Stimulated activated CD4-positive, alpha-beta T cell treated with anti-CD3 and anti-CD28 coated beads, Interleukin-2, amount 100 ng/mL, for 24 hours (primary cell): ENCODE measurements around the gene PREB.
A peak's percentile ranks its signal among the peaks of the same experiment; 100 is the strongest.
"Not testable (repeated sequence)": the region's sequence is repeated elsewhere in the genome, so short reads cannot be mapped to it uniquely, and the experiment has no call there.

ENCODE experiments used
- DNase-seq, 2 donors: peaks; one replicate each; pipeline ENCODE4 v3.0.0-alpha.2; 2020

PREB gene

DNA sequence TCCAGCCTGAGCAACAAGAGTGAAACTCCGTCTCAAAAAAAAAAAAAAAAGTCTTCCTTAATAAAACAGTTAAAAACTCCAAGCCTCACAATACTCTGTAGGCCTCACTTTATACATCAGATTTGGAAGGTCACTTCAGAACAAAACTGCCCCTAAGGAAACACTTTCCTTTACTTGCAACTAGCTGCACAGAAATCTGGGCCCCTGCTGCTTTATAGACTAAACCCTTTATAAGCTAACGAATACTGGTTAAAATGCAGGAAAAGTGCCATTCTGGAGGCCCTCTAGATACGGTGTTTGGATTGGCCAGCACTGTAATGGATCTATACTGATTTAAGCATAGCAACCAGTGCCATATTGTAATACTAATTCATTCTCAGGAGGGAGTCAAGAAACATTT, 9.3 kb downstream of the PREB start:
- no peak for DNase-seq

DNA sequence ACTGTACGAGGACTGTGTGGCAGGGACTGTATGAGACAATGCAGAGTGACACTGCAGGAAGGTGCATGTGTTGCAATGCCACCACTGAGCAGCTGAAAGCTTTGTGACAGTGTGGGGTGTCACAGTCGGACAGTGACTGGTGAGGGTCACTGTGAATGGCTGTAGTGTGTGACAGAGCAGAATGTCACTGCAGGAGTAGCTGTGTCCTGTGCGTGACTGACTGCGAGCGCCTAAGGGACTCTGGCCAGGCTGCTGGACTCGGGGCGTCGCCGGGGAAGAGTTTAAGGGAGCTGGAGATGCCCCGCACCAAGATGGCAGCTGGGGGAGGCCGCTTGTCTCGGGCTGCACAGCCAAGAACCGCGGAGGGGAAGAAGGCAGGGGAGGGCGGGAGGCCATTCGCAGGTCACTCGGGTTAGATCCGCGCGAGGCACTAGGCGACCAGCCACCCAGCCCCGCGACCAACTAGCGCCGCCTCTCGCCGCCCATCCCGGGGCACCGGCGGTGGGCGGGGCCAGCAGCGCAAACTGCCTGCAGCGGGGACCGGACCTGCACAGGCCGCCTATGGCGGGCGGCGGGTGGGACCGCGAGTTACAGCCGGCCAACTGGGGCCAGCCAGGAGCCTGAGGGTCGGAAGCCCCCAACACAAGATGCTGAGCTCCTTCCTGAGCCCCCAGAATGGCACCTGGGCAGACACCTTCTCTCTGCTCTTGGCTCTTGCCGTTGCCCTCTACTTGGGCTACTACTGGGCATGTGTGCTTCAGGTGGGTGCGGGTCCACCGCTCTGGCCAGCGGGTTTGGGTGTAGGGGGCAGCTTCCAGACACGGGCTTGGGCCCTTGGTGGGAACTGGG, 10.9 kb downstream of the PREB start, which contains the start of gene ABHD1:
Gene ABHD1 (plus strand): TSS at position 514 of the 849 bp plus-strand sequence. CDS start 134 bp downstream, at position 648.
- DNase-seq, result peak; percentile 68 to 73

DNA sequence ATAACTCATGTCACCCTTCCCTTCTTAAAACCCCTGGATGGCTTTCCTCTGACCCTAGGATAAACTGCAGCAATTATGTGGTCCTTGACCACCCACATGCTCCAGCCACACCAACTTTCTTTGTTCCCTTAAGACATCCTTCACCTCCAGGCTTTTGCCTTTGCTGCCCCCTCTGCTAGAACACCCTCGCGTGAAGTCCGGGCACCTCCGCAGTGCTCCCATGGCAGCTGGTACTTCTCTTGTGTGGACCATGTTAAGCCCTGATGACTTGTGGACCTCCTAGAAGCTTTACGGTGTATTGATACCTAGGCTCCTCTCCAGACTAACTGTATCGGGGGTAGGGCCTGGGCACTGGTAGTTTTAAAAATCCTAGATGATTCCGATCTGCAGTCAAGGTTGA, 11.6 kb downstream of the PREB start:
- no peak for DNase-seq

DNA sequence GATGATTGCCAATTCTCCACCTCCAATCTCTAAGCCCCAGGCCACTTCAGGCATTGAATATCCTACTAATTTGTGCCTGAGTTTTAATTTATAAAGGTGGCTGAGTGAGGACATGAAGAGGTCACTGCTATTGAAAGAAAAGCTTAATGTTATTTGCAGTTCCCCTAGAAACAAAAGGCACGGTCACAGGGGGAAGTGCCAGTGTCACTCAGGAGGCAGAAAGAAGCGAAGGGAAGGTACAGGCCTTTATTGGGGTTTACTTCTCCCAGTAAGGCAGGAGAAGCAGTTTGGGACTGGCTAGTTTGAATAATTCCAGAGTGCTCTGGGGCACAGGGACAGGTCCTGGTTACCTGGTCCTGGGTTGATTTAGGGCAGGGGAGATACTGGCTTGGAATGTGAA, 12.5 kb downstream of the PREB start:
- DNase-seq, result no peak

DNA sequence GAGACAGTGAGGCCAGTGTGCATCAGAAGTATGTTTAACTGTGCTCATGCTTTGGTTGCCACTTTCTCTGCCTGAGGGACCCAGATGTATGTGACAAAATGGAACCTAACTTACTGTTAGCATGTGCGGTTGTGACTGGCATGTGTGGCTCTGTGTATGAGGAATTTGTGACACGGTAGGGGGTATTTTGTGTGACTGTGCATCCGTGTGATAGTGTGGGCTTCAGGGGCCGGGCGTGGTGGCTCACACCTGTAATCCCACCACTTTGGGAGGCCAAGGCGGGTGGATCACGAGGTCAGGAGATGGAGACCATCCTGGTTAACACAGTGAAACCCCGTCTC, 15.1 kb downstream of the PREB start:
- not testable (repeated sequence) for DNase-seq

DNA sequence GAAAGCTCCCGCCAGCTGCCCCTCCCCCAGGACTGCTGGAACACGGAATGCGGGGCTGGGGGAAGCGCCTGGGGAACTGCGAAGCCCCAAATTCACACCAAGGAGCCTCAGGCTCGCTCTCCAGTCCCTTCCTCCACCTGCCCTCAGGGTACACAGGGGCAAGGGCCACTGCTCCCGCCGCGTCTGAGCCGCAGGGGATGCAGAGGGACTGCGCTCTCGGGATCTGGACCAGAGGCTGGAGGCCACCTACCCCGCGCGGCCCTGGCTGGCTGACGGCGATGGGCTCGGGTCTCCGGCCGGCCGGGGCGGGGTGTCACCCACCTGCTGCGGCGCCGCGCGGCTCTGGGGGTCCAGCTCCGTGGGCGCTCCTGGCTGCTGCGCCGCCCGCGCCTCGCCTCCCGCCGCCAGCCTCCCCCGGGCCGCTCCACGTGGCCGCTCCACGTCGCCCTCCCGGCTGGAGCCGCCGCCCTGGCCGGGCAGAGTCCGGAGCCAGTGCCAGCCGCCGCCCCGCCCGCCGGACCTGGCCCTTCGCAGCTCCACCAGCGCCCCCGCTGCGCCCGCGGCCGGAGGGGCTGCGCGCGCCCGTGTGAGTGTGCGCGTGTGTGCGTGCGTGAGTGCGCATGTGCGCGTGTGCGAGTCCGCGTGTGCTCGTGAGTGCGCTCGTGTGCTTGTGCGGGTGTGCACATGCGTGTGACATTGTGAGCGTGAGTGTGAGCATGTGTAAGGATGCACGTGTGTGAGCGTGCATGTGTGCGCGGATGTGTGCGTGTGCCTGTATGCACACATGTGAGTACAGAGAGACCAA, 15.7 kb downstream of the PREB start, which contains the start of gene CGREF1:
Gene CGREF1 (minus strand): TSS at position 604 of the 805 bp plus-strand sequence. CDS start 14,762 bp downstream, outside the sequence.
- peak in 1 of 2 donors; percentile 48 for DNase-seq

DNA sequence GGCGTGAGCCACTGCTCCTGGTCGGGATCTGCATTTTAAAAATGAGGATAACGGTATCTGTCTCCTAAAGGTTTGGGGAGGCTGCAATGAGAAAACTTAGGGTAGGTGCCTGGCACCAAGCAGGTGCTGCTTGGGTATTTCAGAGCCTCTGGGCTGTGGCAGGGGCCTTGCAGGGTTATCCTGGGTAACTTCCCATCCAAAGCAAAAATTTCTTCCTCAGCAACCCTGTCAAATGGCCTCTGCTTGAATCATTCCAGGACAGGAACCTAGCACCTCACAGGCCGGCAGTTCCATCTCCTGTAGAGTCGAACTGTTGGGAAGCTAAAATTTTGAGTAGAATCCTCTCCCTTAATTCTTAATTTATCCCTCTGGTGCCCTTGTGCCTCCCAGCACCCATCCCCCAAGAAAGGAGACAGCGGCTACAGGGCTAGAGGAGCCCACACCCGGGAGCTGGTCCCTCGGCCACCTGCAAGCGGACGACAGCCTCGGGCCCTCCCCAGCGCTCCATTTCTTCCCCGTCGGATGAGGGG, 16.4 kb downstream of the PREB start:
- DNase-seq, result no peak

DNA sequence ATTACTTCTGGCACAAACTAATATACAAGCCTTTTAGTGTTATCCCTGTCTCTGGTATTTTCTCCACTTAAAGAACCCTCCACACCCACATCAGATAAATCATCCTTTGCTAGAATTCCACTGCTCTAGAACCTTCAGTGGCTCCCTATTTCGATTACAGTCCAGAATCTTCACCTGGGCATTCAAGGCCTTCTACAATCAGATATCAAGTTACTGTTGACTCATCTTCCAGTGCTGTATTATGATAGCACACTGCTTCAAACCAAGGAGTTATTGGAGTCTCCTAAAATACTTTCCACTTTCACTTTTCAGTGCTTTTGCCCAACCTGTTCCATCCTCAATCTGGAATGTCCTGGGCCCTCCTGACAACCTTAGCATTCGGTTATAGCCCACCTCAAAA, 18.9 kb downstream of the PREB start:
- DNase-seq, result no peak

DNA sequence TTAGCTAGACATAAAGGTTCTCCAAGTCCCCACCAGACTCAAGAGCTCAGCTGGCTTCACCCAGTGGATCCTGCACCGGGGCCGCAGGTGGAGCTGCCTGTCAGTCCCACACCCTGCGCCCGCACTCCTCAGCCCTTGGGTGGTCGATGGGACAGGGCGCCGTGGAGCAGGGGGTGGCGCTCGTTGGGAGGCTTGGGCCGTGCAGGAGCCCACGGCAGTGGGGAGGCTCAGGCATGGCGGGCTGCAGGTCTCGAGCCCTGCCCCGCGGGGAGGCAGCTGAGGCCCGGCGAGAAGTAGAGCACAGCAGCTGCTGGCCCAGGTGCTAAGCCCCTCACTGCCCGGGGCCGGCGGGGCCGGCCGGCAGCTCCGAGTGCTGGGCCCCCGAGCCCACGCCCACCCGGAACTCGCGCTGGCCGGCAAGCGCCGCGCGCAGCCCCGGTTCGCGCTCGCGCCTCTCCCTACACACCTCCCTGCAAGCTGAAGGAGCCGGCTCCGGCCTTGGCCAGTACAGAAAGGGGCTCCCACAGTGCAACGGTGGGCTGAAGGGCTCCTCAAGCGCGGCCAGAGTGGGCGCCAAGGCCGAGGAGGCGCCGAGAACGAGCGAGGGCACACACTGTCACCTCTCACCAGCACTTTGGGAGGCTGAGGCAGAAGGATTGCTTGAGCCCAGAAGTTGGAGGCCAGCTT, 22.9 kb downstream of the PREB start:
- not testable (repeated sequence) for DNase-seq

DNA sequence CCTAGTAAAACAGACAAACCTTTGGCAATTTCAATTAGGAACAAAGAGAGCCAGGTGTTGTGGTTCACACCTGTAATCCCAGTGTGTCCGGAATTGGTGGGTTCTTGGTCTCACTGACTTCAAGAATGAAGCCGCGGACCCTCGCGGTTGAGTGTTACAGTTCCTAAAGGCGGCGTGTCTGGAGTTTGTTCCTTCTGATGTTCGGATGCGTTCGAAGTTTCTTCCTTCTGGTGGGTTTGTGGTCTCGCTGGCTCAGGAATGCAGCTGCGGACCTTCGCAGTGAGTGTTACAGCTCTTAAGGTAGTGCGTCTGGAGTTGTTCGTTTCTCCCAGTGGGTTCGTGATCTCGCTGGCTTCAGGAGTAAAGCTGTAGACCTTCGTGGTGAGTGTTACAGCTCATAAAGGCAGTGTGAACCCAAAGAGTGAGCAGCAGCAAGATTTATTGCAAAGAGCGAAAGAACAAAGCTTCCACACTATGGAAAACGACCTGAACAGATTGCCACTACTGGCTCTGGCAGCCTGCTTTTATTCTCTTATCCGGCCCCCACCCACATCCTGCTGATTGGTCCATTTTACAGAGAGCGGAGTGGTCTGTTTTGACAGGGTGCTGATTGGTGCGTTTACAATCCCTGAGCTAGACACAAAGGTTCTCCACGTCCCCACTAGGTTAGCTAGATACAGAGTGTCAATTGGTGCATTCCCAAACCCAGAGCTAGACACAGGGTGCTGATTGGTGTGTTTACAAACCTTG, 23.7 kb downstream of the PREB start:
- not testable (repeated sequence) for DNase-seq

DNA sequence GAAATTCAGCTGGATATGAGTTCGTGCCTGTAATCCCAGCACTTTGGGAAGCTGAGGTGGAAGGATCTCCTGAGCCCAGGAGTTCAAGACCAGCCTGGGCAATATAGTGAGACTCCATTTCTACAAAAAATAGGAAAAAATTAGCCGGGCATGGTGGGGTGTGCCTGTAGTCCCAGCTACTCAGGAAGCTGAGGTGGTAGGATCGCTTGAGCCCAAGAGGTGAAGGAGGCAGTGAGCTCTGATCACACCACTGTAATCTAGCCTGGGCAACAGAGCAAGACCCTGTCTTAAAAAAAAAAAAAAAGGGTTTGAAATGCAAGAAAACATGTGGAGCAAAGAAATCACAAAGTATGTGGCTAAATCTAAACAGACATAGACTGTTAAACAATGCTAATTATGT, 25.4 kb downstream of the PREB start:
- no peak for DNase-seq

DNA sequence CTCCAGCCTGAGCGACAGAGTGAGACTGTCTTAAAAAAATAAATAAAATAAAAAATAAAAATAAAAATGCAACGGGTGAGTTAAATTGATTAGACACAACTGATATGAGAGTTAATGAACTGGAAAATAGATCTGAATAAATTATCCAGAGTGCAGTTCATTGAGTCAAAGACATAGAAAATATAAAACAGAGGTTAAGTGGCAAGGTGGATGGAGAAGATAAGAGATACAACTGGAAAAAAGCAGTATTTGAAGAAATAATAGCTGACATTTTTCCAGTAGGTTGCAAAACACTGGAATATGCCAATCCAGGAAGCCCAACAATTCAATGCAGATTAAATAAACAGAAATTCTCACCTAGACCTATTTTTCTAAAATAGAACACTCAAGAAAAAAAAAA, 26.2 kb downstream of the PREB start:
- no peak for DNase-seq

DNA sequence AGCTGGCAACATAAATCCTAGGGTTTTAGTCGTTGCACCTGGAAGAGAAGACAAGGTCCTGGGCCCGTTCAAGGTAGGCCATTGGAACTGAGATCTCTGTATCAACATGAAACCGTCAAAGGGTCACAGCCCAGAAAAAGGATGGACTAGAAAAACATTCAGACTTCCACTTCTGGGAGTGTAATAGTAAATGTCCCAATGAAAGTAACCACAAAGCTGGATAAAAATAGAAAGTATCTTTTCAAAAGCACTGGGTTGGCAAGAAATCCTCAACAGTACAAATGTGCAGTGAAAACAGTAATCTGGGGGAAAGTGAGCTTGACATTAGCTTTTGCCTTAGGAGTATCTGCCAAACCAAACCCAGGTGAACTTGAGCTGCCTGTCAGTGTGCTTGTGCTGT, 28.5 kb downstream of the PREB start:
- no peak for DNase-seq

DNA sequence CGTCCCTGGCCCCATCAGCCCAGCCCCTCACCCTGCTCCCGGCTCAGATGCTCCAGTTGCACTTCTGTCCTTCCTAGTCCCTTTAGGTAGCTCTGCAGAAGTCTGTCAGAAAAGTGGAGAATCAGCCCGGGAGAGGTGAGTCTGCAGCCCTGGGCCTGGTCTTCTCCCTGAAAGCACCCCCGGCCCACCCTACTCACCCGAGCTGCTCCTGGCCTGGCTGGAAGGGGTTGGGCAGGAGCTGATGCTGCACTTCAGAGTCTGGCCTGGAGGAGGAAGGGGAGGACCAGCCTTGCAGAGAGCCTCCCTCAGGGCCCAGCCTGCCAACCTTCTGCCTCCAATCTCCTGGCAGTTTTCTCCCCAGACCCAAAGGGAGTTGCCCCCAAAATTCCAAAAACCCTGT, 32.1 kb downstream of the PREB start:
- DNase-seq, result no peak

DNA sequence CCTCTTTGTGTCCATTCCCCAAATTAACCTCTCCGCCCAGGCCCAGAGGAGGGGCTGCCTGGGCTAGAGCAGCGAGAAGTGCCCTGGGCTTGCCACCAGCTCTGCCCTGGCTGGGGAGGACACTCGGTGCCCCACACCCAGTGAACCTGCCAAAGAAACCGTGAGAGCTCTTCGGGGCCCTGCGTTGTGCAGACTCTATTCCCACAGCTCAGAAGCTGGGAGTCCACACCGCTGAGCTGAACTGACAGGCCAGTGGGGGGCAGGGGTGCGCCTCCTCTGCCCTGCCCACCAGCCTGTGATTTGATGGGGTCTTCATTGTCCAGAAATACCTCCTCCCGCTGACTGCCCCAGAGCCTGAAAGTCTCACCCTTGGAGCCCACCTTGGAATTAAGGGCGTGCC, 34.4 kb downstream of the PREB start:
- no peak for DNase-seq

DNA sequence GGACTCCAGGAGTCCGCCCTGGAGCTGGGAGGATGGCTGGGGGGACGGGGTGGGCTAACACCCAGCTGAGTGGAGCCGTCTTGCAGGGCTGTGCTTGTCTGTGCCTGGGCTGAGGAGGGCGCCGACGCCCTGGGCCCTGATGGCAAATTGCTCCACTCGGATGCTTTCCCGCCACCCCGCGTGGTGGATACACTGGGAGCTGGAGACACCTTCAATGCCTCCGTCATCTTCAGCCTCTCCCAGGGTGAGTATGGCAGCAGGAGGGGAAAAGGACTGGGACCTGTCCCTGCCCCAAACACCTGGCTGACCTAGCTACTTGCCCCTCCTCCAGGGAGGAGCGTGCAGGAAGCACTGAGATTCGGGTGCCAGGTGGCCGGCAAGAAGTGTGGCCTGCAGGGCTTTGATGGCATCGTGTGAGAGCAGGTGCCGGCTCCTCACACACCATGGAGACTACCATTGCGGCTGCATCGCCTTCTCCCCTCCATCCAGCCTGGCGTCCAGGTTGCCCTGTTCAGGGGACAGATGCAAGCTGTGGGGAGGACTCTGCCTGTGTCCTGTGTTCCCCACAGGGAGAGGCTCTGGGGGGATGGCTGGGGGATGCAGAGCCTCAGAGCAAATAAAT, 35.0 kb downstream of the PREB start:
- DNase-seq, result no peak

DNA sequence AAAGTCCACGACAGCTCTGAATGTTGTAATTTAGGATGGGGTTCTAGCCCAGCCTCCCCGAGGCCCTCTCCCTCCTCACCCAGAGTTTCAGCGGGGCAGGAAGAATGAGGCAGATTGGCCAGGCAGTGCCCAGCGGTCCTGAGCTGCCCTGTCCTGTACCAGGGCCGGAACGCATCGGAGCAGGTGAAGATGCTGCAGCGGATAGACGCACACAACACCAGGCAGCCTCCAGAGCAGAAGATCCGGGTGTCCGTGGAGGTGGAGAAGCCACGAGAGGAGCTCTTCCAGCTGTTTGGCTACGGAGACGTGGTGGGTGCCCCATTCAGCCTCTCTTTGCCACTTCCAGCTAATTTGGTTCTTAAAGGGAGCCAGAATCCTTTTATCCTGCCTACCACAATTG, 37.1 kb downstream of the PREB start:
- no peak for DNase-seq

DNA sequence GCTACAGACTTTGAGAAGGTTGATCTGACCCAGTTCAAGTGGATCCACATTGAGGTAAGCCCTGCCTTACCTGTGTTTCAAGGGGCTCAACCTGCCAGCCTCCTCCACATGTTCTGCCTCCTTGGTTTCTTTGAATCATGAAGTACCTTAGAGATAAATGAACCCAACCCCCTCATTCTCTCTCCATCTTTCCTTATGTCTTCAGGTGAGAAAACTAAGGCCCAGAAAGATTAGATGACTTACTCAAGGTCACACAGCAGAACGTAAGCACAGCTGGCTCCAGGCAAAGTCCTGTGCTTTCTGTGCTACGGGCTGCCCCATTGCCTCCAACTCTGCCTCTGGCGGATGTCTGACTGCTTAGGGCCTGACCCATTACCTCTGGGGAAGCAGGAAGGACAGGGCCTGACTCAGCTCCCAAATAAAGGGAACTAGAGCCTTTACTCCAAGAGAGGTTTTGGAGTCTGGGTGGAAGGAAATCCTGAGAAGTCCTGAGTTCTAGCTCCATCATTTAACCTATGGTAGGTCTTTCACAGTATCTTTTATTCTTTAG, 37.6 kb downstream of the PREB start:
- DNase-seq, result no peak

DNA sequence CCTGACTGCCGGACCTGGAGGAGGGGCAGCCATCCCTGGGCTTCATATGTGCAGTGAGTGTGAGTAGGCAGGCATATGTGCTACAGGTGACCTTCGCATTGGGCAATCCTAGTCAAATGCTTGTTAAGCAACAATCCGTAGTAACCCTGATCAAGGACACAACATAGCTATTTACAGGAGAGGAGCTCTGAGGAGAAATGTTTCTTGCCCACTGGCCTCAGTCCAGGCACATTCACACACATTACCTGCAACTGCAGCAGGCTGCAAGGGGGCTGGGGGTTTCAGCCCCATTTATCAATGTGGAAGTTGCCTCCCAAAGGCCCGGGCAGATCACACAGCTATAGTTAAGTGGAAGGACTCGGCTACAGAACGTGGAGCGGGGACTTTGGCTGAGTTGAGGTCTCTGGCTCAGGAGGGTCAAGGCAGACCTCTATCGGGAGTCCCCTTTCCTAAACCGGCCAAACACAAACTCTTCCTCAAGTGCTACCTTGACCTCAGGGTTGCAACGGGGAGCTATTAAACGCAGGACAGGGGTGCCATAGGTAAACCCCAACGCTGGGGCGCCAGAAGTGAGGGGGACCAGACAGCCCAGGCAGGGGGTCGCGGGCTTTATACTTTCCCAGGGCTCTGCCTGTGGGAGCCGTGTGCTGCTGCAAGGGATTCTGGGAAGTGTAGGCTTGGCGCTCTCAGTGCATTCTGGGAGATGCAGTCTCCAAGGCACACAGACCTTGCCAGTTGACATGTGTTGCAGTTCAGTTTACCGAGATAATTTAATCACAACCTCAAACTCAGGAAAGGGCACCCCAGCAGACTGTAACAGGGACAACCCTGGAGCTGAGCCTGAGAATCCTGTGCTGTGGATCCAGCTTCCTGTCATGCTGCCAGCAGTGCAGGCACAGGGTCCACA, 38.4 kb downstream of the PREB start:
- peak; percentile 49 to 51 for DNase-seq

DNA sequence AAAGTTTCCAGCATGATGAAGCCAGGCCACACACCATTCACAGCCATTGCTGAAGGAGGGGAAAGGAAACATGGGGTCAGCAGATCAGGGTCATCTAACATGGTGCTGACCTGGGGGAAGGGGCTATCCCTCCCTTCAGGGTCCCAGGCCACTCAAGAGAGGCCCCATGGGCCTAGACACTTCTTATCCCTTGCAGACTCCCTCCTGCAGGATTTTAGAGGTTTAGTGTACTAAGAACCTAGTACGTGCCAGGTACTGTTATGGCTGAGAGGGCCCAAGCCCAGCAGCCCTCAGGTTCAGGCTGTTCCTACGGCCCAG, 39.0 kb downstream of the PREB start:
- DNase-seq, result no peak
